Activated CD4-positive, alpha-beta T cell treated with anti-CD3 and anti-CD28 coated beads for 1 hour (primary cell): Measurements from ENCODE around the gene SYVN1.
A peak's percentile ranks its signal among the peaks of the same experiment; 100 is the strongest.
"Not testable (repeated sequence)": the region's sequence is repeated elsewhere in the genome, so short reads cannot be mapped to it uniquely, and the experiment has no call there.

Experiments used
- DNase-seq: peaks from one replicate; pipeline ENCODE4 v3.0.0-alpha.2; 2020

SYVN1 gene

GRCh38 chr11:65134240-65134951, at the start of gene SYVN1:
Gene SYVN1, minus strand, starts transcription at chr11:65134519. Its CDS starts 918 bp downstream, at chr11:65133601.
- DNase-seq, result peak; percentile 87

- no peak for DNase-seq
These were observed 49.0 kb upstream of the SYVN1 start for GRCh38 chr11:65183201-65183891.

- DNase-seq, result no peak
These were observed 48.2 kb upstream of the SYVN1 start for GRCh38 chr11:65182258-65183170.

GRCh38 chr11:65181569-65182257, 47.4 kb upstream of the SYVN1 start, which contains the start of gene CAPN1:
Gene CAPN1, plus strand, starts transcription at chr11:65181928. Its CDS starts 774 bp downstream, at chr11:65182702.
- peak; percentile 53 for DNase-seq

- peak; percentile 34 for DNase-seq
These were observed 46.7 kb upstream of the SYVN1 start for GRCh38 chr11:65180877-65181568.

- DNase-seq, result not testable (repeated sequence)
These were observed 40.3 kb upstream of the SYVN1 start for GRCh38 chr11:65174571-65175010.

GRCh38 chr11:65172600-65172999, 38.3 kb upstream of the SYVN1 start:
- no peak for DNase-seq

- no peak for DNase-seq
These were observed 35.8 kb upstream of the SYVN1 start, which contains the start of gene SPDYC for GRCh38 chr11:65170058-65170534. Gene SPDYC, plus strand, starts transcription at chr11:65170233. Its CDS starts 1,125 bp downstream, at chr11:65171358.

GRCh38 chr11:65169164-65169641, 34.9 kb upstream of the SYVN1 start:
- no peak for DNase-seq

- no peak for DNase-seq
These were observed 33.3 kb upstream of the SYVN1 start for GRCh38 chr11:65167656-65168055.

GRCh38 chr11:65166893-65167292, 32.6 kb upstream of the SYVN1 start:
- no peak for DNase-seq

GRCh38 chr11:65165410-65166317, 31.3 kb upstream of the SYVN1 start:
- no peak for DNase-seq

- no peak for DNase-seq
These were observed 29.4 kb upstream of the SYVN1 start for GRCh38 chr11:65163684-65164083.

- no peak for DNase-seq
These were observed 26.3 kb upstream of the SYVN1 start for GRCh38 chr11:65160643-65161042.

GRCh38 chr11:65159012-65159411, 24.7 kb upstream of the SYVN1 start:
- DNase-seq, result no peak

GRCh38 chr11:65157336-65157735, 23.0 kb upstream of the SYVN1 start:
- DNase-seq, result no peak

GRCh38 chr11:65156926-65157325, 22.6 kb upstream of the SYVN1 start:
- DNase-seq, result no peak

GRCh38 chr11:65156256-65156655, 21.9 kb upstream of the SYVN1 start:
- no peak for DNase-seq

- DNase-seq, result no peak
These were observed 17.8 kb upstream of the SYVN1 start for GRCh38 chr11:65152122-65152521.

- DNase-seq, result no peak
These were observed 17.1 kb upstream of the SYVN1 start for GRCh38 chr11:65151331-65151899.
